ENCODE data around the gene DPP3. TPM values are rescaled to one million over a fixed set of nuclear protein-coding genes. Genes with fewer than 3 reads are reported as not detected.

The DPP3 gene
- total and polyA plus RNA-seq, 12 donors, result 23.6 to 70.9 (median 33.5) TPM

DNA sequence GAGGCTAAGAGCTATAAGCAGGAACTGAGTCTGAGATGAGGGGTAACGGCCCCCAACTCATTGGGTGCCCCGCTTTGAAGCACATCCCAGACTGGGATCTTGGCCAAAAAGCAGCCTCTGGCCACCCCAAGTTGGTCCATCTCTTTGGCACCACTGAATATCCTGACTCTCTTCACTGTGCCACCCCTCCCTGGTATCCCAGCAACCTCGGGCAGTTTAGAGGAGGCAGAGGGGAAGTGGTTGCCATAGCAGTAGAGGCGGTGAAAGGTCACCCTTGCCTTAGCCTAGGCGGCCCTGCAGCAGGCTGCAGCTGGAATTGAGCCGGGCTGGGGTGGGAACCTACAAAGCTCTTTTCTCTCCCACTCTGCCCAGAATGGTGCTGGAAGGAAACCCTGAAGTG, 12.5 kb upstream of the DPP3 start:
- H3K27me3 ChIP-seq, result no peaks in the 10 kb centered on the region
- 25 to 41% (median 36%) methylated on average over 5 to 6 of the region's 6 CpGs for WGBS, 4 donors
- no peak overlapping the region for H3K27ac ChIP-seq
- peaks cover 7 to 10% of the 10 kb centered on the region in 2 donors for H3K4me1 ChIP-seq (replicated peaks in 1 of 2)
- TF ChIP-seq POLR2A (IDR thresholded peaks at IDR 0.05), result no peak
- TF ChIP-seq, protein P1, sequence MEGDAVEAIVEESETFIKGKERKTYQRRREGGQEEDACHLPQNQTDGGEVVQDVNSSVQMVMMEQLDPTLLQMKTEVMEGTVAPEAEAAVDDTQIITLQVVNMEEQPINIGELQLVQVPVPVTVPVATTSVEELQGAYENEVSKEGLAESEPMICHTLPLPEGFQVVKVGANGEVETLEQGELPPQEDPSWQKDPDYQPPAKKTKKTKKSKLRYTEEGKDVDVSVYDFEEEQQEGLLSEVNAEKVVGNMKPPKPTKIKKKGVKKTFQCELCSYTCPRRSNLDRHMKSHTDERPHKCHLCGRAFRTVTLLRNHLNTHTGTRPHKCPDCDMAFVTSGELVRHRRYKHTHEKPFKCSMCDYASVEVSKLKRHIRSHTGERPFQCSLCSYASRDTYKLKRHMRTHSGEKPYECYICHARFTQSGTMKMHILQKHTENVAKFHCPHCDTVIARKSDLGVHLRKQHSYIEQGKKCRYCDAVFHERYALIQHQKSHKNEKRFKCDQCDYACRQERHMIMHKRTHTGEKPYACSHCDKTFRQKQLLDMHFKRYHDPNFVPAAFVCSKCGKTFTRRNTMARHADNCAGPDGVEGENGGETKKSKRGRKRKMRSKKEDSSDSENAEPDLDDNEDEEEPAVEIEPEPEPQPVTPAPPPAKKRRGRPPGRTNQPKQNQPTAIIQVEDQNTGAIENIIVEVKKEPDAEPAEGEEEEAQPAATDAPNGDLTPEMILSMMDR (IDR thresholded peaks at IDR 0.05), result no peak
- peak overlapping the region in 2 of 4 donors; percentile 41 to 89 for H3K4me3 ChIP-seq
- peak in 4 of 7 donors; percentile 32 to 67 (median 50) for DNase-seq
- intact Hi-C loops (cut with DNase I), result no loop called here
- H3K36me3 ChIP-seq (replicated peaks in 1 of 2), result peaks cover 0 to 7% of the 10 kb centered on the region in 2 donors
- H3K9me3 ChIP-seq (replicated peaks in 1 of 3), result no peaks in the 10 kb centered on the region

DNA sequence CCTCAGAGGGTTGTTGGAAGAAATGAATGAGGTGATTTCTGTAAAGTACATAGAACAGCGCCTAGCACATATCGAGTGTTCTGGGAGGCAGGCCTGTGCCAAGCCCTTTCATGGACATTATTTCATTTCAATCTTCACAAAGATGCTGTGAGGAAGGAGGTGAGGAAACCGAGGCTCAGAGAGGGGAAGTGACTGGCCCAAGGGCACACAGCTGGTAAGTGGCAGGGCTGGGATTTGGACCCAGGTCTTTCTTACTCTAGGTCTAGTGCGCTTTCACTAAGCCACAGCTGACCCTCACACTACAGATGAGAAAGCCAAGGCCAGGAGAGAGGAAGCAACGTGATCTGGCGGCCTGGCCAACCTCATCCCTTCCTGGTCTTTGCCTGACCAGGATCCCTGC, 11.5 kb upstream of the DPP3 start:
- no peaks in the 10 kb centered on the region for H3K9me3 ChIP-seq (replicated peaks in 1 of 3)
- H3K4me1 ChIP-seq (replicated peaks in 1 of 2), result peaks cover 7 to 10% of the 10 kb centered on the region in 2 donors
- no peak for TF ChIP-seq POLR2A (IDR thresholded peaks at IDR 0.05)
- TF ChIP-seq, protein P1 (IDR thresholded peaks at IDR 0.05), result no peak
- H3K27ac ChIP-seq, result no peak overlapping the region
- no peaks in the 10 kb centered on the region for H3K27me3 ChIP-seq
- H3K36me3 ChIP-seq (replicated peaks in 1 of 2), result peaks cover 0 to 17% of the 10 kb centered on the region in 2 donors
- no peak overlapping the region for H3K4me3 ChIP-seq
- 69 to 93% (median 80%) methylated on average over 6 of the region's 6 CpGs for WGBS, 4 donors
- no peak for DNase-seq
- intact Hi-C loops (cut with DNase I), result no loop called here

DNA sequence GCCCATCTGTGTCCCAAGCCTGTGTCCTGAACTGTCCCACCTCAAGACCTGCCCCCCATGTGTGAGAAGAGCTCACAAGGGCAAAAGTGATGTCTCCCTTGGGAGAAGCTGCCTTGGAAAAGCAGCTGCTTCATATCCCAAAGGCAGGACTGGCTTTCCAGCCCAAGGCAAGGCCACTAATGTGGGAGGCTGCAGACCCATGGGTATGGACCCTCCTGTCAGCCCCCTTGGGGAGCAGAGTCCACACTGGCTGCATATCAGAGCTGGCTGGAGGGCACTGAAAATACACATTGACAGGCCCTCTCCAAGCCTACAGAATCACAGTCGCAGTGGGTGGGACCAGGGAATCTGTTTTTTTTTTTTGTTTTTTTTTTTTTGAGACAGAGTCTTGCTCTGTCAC, 10.8 kb upstream of the DPP3 start:
- peaks cover 0 to 19% of the 10 kb centered on the region in 2 donors for H3K36me3 ChIP-seq (replicated peaks in 1 of 2)
- no peak overlapping the region for H3K4me3 ChIP-seq
- H3K27ac ChIP-seq, result no peak overlapping the region
- no peak for DNase-seq
- no peaks in the 10 kb centered on the region for H3K9me3 ChIP-seq (replicated peaks in 1 of 3)
- intact Hi-C loops (cut with DNase I), result no loop called here
- TF ChIP-seq, protein P1 (IDR thresholded peaks at IDR 0.05), result no peak
- no peak for TF ChIP-seq POLR2A (IDR thresholded peaks at IDR 0.05)
- WGBS, 4 donors, result 80 to 100% (median 86%) methylated on average over 1 of the region's 1 CpG
- H3K4me1 ChIP-seq (replicated peaks in 1 of 2), result peaks cover 7 to 10% of the 10 kb centered on the region in 2 donors
- no peaks in the 10 kb centered on the region for H3K27me3 ChIP-seq

DNA sequence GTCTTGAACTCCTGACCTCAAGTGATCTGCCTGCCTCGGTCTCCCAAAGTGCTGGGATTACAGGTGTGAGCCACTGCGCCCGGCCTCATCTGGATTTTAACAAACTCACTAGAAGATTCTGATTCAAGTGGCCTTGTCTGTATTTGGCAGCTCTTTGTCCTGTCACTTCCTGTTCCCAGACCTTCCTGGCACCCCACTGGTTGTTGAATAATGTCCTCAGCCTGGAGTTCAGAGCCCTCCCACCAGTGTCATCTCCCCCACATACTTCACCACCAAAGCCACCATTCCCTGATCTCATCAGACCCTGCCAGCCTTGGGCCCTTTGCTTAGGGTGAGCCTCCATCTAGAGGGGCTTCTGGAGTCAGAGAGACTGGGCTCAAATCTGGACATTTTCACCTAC, 10.2 kb upstream of the DPP3 start:
- WGBS, 4 donors, result 67 to 90% (median 83%) methylated on average over 2 to 3 of the region's 3 CpGs
- Histone ChIP-seq H3K4me3 (no peak overlapping the region), H3K27me3 (no peaks in the 10 kb centered on the region), H3K9me3 (replicated peaks in 1 of 3) (no peaks in the 10 kb centered on the region), H3K36me3 (replicated peaks in 1 of 2) (peaks cover 0 to 24% of the 10 kb centered on the region in 2 donors), H3K4me1 (replicated peaks in 1 of 2) (peaks cover 7 to 10% of the 10 kb centered on the region in 2 donors), H3K27ac (no peak overlapping the region)
- DNase-seq, result no peak
- TF ChIP-seq POLR2A (IDR thresholded peaks at IDR 0.05), result no peak
- TF ChIP-seq, protein P1 (IDR thresholded peaks at IDR 0.05), result no peak
- intact Hi-C loops (cut with DNase I), result no loop called here

Measured in adrenal gland (tissue), 12 donors.